ENCODE measurements around the gene CSNK1G3.

Gene CSNK1G3

DNA sequence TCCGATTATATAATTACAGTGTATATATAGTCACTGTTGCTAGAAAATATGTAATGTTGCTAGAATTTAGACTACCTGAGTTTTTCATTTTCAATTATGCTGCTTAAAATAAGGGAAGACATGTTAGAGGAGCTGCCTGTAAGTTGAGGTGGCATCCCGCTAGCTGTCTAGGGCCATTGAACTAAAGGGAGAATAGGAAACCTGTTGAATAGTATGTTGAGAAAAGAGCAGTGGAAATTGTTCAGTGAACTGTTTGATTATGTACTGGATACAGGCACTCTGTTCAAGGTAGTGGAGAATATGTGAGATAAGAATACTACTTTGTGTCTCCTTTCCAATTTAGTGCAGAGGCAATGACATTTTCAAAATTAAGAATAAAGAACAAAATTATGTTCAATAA, 89.6 kb downstream of the CSNK1G3 start:
- Histone ChIP-seq H3K4me3 (ENCODE audit: low read depth, low read length, poor library complexity, severe bottlenecking) (no peak overlapping the region), H3K27ac (ENCODE audit: low read depth, low read length, poor library complexity, severe bottlenecking) (no peak overlapping the region), H3K4me1 (ENCODE audit: insufficient read depth, low read length, severe bottlenecking) (no peaks in the 10 kb centered on the region), H3K79me2 (ENCODE audit: insufficient read depth, low read length) (no peaks in the 10 kb centered on the region), H3K4me2 (ENCODE audit: low read length) (no peak overlapping the region), H3K27me3 (ENCODE audit: insufficient read depth, low read length) (no peaks in the 10 kb centered on the region), H3F3A (ENCODE audit: insufficient read depth, low read length) (no peaks in the 10 kb centered on the region), H3K36me3 (ENCODE audit: insufficient read depth, low read length) (peaks cover 27% of the 10 kb centered on the region; the same call in 1 of the 2 replicates), H3K9me2 (ENCODE audit: low read depth, low read length) (no peaks in the 10 kb centered on the region), H4K20me1 (ENCODE audit: insufficient read depth, low read length) (no peaks in the 10 kb centered on the region), H2AFZ (ENCODE audit: low read length) (no peak overlapping the region), H3K9me3 (ENCODE audit: low read length) (no peaks in the 10 kb centered on the region), H3K9ac (ENCODE audit: low read length) (no peak overlapping the region)
- TF ChIP-seq, protein P1, sequence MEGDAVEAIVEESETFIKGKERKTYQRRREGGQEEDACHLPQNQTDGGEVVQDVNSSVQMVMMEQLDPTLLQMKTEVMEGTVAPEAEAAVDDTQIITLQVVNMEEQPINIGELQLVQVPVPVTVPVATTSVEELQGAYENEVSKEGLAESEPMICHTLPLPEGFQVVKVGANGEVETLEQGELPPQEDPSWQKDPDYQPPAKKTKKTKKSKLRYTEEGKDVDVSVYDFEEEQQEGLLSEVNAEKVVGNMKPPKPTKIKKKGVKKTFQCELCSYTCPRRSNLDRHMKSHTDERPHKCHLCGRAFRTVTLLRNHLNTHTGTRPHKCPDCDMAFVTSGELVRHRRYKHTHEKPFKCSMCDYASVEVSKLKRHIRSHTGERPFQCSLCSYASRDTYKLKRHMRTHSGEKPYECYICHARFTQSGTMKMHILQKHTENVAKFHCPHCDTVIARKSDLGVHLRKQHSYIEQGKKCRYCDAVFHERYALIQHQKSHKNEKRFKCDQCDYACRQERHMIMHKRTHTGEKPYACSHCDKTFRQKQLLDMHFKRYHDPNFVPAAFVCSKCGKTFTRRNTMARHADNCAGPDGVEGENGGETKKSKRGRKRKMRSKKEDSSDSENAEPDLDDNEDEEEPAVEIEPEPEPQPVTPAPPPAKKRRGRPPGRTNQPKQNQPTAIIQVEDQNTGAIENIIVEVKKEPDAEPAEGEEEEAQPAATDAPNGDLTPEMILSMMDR (IDR thresholded peaks at IDR 0.05; ENCODE audit: low read length), result no peak
- no peak for TF ChIP-seq EZH2 (IDR thresholded peaks at IDR 0.05; ENCODE audit: borderline replicate concordance, low read length)

DNA sequence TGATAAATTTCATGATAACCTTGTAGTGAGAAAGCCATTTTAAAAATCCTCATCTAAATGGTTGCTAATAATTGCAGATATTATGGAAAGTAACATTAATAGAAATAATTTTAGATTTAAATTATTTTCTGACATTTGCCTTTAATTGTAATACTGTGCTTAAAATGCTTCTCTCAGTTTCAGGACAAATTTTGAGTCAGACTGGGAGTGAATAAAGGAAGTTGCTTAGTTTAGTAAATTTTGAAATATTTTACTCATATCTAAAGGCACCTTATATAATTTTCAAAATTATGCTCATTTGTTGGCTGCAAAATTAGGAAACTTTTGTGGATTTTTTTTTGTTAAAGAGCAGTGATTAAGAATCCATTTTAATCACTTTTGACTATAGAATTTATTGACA, 93.8 kb downstream of the CSNK1G3 start:
- Histone ChIP-seq H3K9ac (ENCODE audit: low read length) (no peak overlapping the region), H3K4me1 (ENCODE audit: insufficient read depth, low read length, severe bottlenecking) (no peaks in the 10 kb centered on the region), H3K79me2 (ENCODE audit: insufficient read depth, low read length) (no peaks in the 10 kb centered on the region), H3K36me3 (ENCODE audit: insufficient read depth, low read length) (peaks cover 5% of the 10 kb centered on the region; the same call in 1 of the 2 replicates), H3K4me2 (ENCODE audit: low read length) (no peak overlapping the region), H4K20me1 (ENCODE audit: insufficient read depth, low read length) (no peaks in the 10 kb centered on the region), H2AFZ (ENCODE audit: low read length) (no peak overlapping the region), H3K27me3 (ENCODE audit: insufficient read depth, low read length) (no peaks in the 10 kb centered on the region), H3K27ac (ENCODE audit: low read depth, low read length, poor library complexity, severe bottlenecking) (no peak overlapping the region), H3K9me3 (ENCODE audit: low read length) (no peaks in the 10 kb centered on the region), H3K4me3 (ENCODE audit: low read depth, low read length, poor library complexity, severe bottlenecking) (no peak overlapping the region), H3F3A (ENCODE audit: insufficient read depth, low read length) (no peaks in the 10 kb centered on the region), H3K9me2 (ENCODE audit: low read depth, low read length) (no peaks in the 10 kb centered on the region)
- TF ChIP-seq EZH2 (IDR thresholded peaks at IDR 0.05; ENCODE audit: borderline replicate concordance, low read length), result no peak
- TF ChIP-seq, protein P1 (IDR thresholded peaks at IDR 0.05; ENCODE audit: low read length), result no peak

DNA sequence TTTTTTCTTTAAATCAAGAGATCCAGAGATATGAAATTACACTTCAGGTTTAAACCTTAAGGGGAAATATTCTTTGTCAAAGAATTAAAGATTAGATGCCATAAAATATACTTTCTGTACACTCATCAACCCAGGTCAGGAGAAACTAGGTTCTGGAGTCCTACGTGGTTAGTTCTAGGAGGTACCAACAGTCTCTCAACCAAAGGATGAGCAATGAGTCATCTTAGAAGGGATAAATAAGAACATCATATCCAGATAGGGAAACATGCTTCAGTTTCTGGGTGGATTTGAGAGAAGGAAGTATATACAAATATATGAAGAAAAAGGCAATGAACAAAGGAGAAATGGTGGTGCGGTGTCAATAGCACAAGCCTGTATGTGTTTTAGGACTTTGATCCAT, 98.2 kb downstream of the CSNK1G3 start:
- Histone ChIP-seq H3K79me2 (ENCODE audit: insufficient read depth, low read length) (no peaks in the 10 kb centered on the region), H3F3A (ENCODE audit: insufficient read depth, low read length) (no peaks in the 10 kb centered on the region), H3K36me3 (ENCODE audit: insufficient read depth, low read length) (peaks cover 18% of the 10 kb centered on the region; the same call in 1 of the 2 replicates), H3K9ac (ENCODE audit: low read length) (no peak overlapping the region), H3K4me2 (ENCODE audit: low read length) (no peak overlapping the region), H4K20me1 (ENCODE audit: insufficient read depth, low read length) (no peaks in the 10 kb centered on the region), H3K9me2 (ENCODE audit: low read depth, low read length) (no peaks in the 10 kb centered on the region), H3K9me3 (ENCODE audit: low read length) (no peaks in the 10 kb centered on the region), H3K4me1 (ENCODE audit: insufficient read depth, low read length, severe bottlenecking) (no peaks in the 10 kb centered on the region), H3K27me3 (ENCODE audit: insufficient read depth, low read length) (no peaks in the 10 kb centered on the region), H3K27ac (ENCODE audit: low read depth, low read length, poor library complexity, severe bottlenecking) (no peak overlapping the region), H3K4me3 (ENCODE audit: low read depth, low read length, poor library complexity, severe bottlenecking) (no peak overlapping the region), H2AFZ (ENCODE audit: low read length) (no peak overlapping the region)
- TF ChIP-seq, protein P1 (IDR thresholded peaks at IDR 0.05; ENCODE audit: low read length), result no peak
- TF ChIP-seq EZH2 (IDR thresholded peaks at IDR 0.05; ENCODE audit: borderline replicate concordance, low read length), result no peak
